ENCODE measurements around the gene PIGB. TPM values are rescaled to one million over a fixed set of nuclear protein-coding genes. Genes with fewer than 3 reads are reported as not detected.
"Not testable (repeated sequence)": the region's sequence is repeated elsewhere in the genome, so short reads cannot be mapped to it uniquely, and the experiment has no call there.

The PIGB gene
- total and polyA plus RNA-seq, 4 donors, result 3.4 to 9.7 (median 4.8) TPM

GRCh38 chr15:55297315-55297714 is 21.7 kb upstream of the PIGB start:
- Histone ChIP-seq H3K9ac (ENCODE audit: low read depth in 1 of 2, low read length in 2 of 2) (no peak overlapping the region), H3K4me1 (ENCODE audit: control insufficient read depth in 4 of 4, insufficient read depth in 4 of 4, low read length in 3 of 4) (no peaks in the 10 kb centered on the region), H3K27me3 (ENCODE audit: control insufficient read depth in 4 of 4, insufficient read depth in 4 of 4, low read length in 3 of 4) (no peaks in the 10 kb centered on the region)

GRCh38 chr15:55302801-55303200 is 16.2 kb upstream of the PIGB start:
- not testable (repeated sequence) for H3K9ac ChIP-seq (ENCODE audit: low read depth in 1 of 2, low read length in 2 of 2); H3K4me3 ChIP-seq (ENCODE audit: low read depth in 1 of 3, low read length in 3 of 3); H3K4me1 ChIP-seq (ENCODE audit: control insufficient read depth in 4 of 4, insufficient read depth in 4 of 4, low read length in 3 of 4); H3K36me3 ChIP-seq (ENCODE audit: control insufficient read depth in 4 of 4, insufficient read depth in 3 of 4, low read depth in 1 of 4, low read length in 3 of 4); H3K27ac ChIP-seq (ENCODE audit: low read depth in 1 of 2, low read length in 2 of 2); H3K9me3 ChIP-seq (ENCODE audit: control insufficient read depth in 4 of 4, low read length in 3 of 4); H3K27me3 ChIP-seq (ENCODE audit: control insufficient read depth in 4 of 4, insufficient read depth in 4 of 4, low read length in 3 of 4); DNase-seq (ENCODE audit: low spot score)
- WGBS, result 94% methylated on average over 14 of the region's 32 CpGs

More at GRCh38 chr15:55297315-55297714, 21.7 kb upstream of the PIGB start:
- no peaks in the 10 kb centered on the region for H3K9me3 ChIP-seq (ENCODE audit: control insufficient read depth in 4 of 4, low read length in 3 of 4)
- no peaks in the 10 kb centered on the region for H3K36me3 ChIP-seq (ENCODE audit: control insufficient read depth in 4 of 4, insufficient read depth in 3 of 4, low read depth in 1 of 4, low read length in 3 of 4)
- TF ChIP-seq ZBTB33 (IDR thresholded peaks at IDR 0.05), result no peak
- TF ChIP-seq HNF4A (conservative IDR thresholded peaks at IDR 0.05), result no peak
- TF ChIP-seq RXRA (IDR thresholded peaks at IDR 0.05), result no peak
- no peak for TF ChIP-seq TAF1 (conservative IDR thresholded peaks at IDR 0.05)
- TF ChIP-seq HNF4G (IDR thresholded peaks at IDR 0.05), result no peak
- no peak for TF ChIP-seq NR2F2 (IDR thresholded peaks at IDR 0.05)
- no peak for TF ChIP-seq YY1 (IDR thresholded peaks at IDR 0.05)
- no peak for TF ChIP-seq GABPA (IDR thresholded peaks at IDR 0.05 in 1 of 2, conservative IDR thresholded peaks at IDR 0.05 in 1 of 2)
- no peak for TF ChIP-seq FOXA2 (IDR thresholded peaks at IDR 0.05)
- TF ChIP-seq EGR1 (IDR thresholded peaks at IDR 0.05; ENCODE audit: low read depth in 2 of 2), result no peak
- DNase-seq (ENCODE audit: low spot score), result no peak
- H3K4me3 ChIP-seq (ENCODE audit: low read depth in 1 of 3, low read length in 3 of 3), result no peak overlapping the region
- no peak overlapping the region for H3K27ac ChIP-seq (ENCODE audit: low read depth in 1 of 2, low read length in 2 of 2)

GRCh38 chr15:55319537-55320237 is 665 bp downstream of the PIGB start:
- no peaks in the 10 kb centered on the region for H3K36me3 ChIP-seq (ENCODE audit: control insufficient read depth in 4 of 4, insufficient read depth in 3 of 4, low read depth in 1 of 4, low read length in 3 of 4)
- peaks cover 4 to 16% (median 9%) of the 10 kb centered on the region in 4 donors for H3K4me1 ChIP-seq (ENCODE audit: control insufficient read depth in 4 of 4, insufficient read depth in 4 of 4, low read length in 3 of 4)
- 48% methylated on average over 4 of the region's 4 CpGs for WGBS
- DNase-seq (ENCODE audit: low spot score), result no peak
- peak overlapping the region; percentile 94 to 97 for H3K27ac ChIP-seq (ENCODE audit: low read depth in 1 of 2, low read length in 2 of 2)
- H3K4me3 ChIP-seq (ENCODE audit: low read depth in 1 of 3, low read length in 3 of 3), result peak overlapping the region; percentile 85 to 87 (median 86)
- peak overlapping the region; percentile 72 to 79 for H3K9ac ChIP-seq (ENCODE audit: low read depth in 1 of 2, low read length in 2 of 2)
- no peaks in the 10 kb centered on the region for H3K9me3 ChIP-seq (ENCODE audit: control insufficient read depth in 4 of 4, low read length in 3 of 4)
- H3K27me3 ChIP-seq (ENCODE audit: control insufficient read depth in 4 of 4, insufficient read depth in 4 of 4, low read length in 3 of 4), result no peaks in the 10 kb centered on the region
- no peak for TF ChIP-seq RXRA (IDR thresholded peaks at IDR 0.05)
- TF ChIP-seq MAX (IDR thresholded peaks at IDR 0.05), result no peak
- TF ChIP-seq CTCF (IDR thresholded peaks at IDR 0.05; ENCODE audit: low read depth, low read length, missing input control), result no peak
- TF ChIP-seq YY1 (IDR thresholded peaks at IDR 0.05), result no peak
- TF ChIP-seq HNF4G (IDR thresholded peaks at IDR 0.05), result no peak
- TF ChIP-seq JUND (IDR thresholded peaks at IDR 0.05), result no peak
- no peak for TF ChIP-seq RAD21 (IDR thresholded peaks at IDR 0.05)
- no peak for TF ChIP-seq EGR1 (IDR thresholded peaks at IDR 0.05; ENCODE audit: low read depth in 2 of 2)
- no peak for TF ChIP-seq ATF3 (IDR thresholded peaks at IDR 0.05)
- no peak for TF ChIP-seq ZBTB33 (IDR thresholded peaks at IDR 0.05)
- no peak for TF ChIP-seq GABPA (IDR thresholded peaks at IDR 0.05 in 1 of 2, conservative IDR thresholded peaks at IDR 0.05 in 1 of 2)
- TF ChIP-seq REST (IDR thresholded peaks at IDR 0.05), result no peak
- TF ChIP-seq TAF1 (conservative IDR thresholded peaks at IDR 0.05), result no peak
- no peak for TF ChIP-seq NR2F2 (IDR thresholded peaks at IDR 0.05)
- TF ChIP-seq FOXA2 (IDR thresholded peaks at IDR 0.05), result no peak
- no peak for TF ChIP-seq SP1 (IDR thresholded peaks at IDR 0.05)
- no peak for TF ChIP-seq HNF4A (conservative IDR thresholded peaks at IDR 0.05)

Measured in liver (tissue), 9 donors.